Measurements from ENCODE around the gene STYK1. TPM values are rescaled to one million over a fixed set of nuclear protein-coding genes. Genes with fewer than 3 reads are reported as not detected.

Gene STYK1
- total and polyA plus RNA-seq, 10 of the 15 experiments (the other 5 are each of a cell fraction or from before 2014, with no cell fraction given) = 0.62 to 1.2 (median 0.82) TPM; not detected in 1

- RAD21 ChIA-PET (ENCODE audit: unreplicated experiment) = no interaction called here
Observed at GRCh38 chr12:10624605-10625004, 49.2 kb downstream of the STYK1 start.

GRCh38 chr12:10623131-10623530, 50.7 kb downstream of the STYK1 start:
- ChIA-PET CTCF (no interaction called here), POLR2A (no interaction called here), SMC1A (ENCODE audit: uncharacterized antibody, unreplicated experiment) (no interaction called here), RAD21 (ENCODE audit: unreplicated experiment) (no interaction called here)
- Histone ChIP-seq H3K9me3 (replicated peaks; ENCODE audit: control insufficient read depth, insufficient read depth, low read length) (no peaks in the 10 kb centered on the region), H3K4me1 (ENCODE audit: control insufficient read depth, insufficient read depth, low read length) (no peaks in the 10 kb centered on the region), H3K36me3 (ENCODE audit: control insufficient read depth in 2 of 2, insufficient read depth in 2 of 2, low read length in 1 of 2) (no peaks in the 10 kb centered on the region), H4K20me1 (ENCODE audit: control insufficient read depth, insufficient read depth) (no peaks in the 10 kb centered on the region), H3K4me2 (ENCODE audit: control insufficient read depth, insufficient read depth) (no peak overlapping the region), H2AFZ (ENCODE audit: control insufficient read depth, low read depth, low read length) (no peak overlapping the region), H3K9ac (ENCODE audit: control insufficient read depth, insufficient read depth, low read length) (no peak overlapping the region), H3K27ac (ENCODE audit: control insufficient read depth, insufficient read depth) (no peak overlapping the region), H3K27me3 (replicated peaks in 1 of 2; ENCODE audit: control insufficient read depth in 2 of 2, insufficient read depth in 2 of 2, low read length in 1 of 2) (no peaks in the 10 kb centered on the region), H3K4me3 (no peak overlapping the region), H3K79me2 (ENCODE audit: control insufficient read depth, insufficient read depth, low read length) (no peaks in the 10 kb centered on the region)
- intact Hi-C loops (cut with micrococcal nuclease; ENCODE audit: unreplicated experiment) = no loop called here
- DNase-seq (ENCODE audit: low read depth, low spot score) (no peak), ATAC-seq (no peak), FAIRE-seq (no peak)
- no TSS peak for BruUV-seq (replicated peaks)
- in situ Hi-C loops (cut with MboI) = no loop called here
- TF ChIP-seq ZNF622 (IDR thresholded peaks at IDR 0.05) = no peak
- TF ChIP-seq CBX5 (IDR thresholded peaks at IDR 0.05; ENCODE audit: low read depth) = no peak
- TF ChIP-seq FOXM1 (IDR thresholded peaks at IDR 0.05; ENCODE audit: low read depth, low read length) = no peak
- TF ChIP-seq SP1 (IDR thresholded peaks at IDR 0.05; ENCODE audit: low read depth, low read length) = no peak
- TF ChIP-seq MLLT1 (IDR thresholded peaks at IDR 0.05) = no peak
- TF ChIP-seq MYC (IDR thresholded peaks at IDR 0.05; ENCODE audit: insufficient read depth, insufficient read length, insufficient replicate concordance, low read length, severe bottlenecking) = no peak
- TF ChIP-seq USF2 (IDR thresholded peaks at IDR 0.05; ENCODE audit: borderline replicate concordance, low read depth, low read length) = no peak
- no peak for TF ChIP-seq KAT2A (conservative IDR thresholded peaks at IDR 0.05; ENCODE audit: control insufficient read depth, low read depth, low read length)
- no peak for TF ChIP-seq SUZ12 (IDR thresholded peaks at IDR 0.05; ENCODE audit: unreplicated experiment)
- no peak for TF ChIP-seq RELB (IDR thresholded peaks at IDR 0.05; ENCODE audit: low read depth)
- TF ChIP-seq EED (IDR thresholded peaks at IDR 0.05; ENCODE audit: low read depth) = no peak

More at GRCh38 chr12:10624605-10625004, 49.2 kb downstream of the STYK1 start:
- no peak for ATAC-seq
- no peaks in the 10 kb centered on the region for H3K36me3 ChIP-seq (ENCODE audit: control insufficient read depth in 2 of 2, insufficient read depth in 2 of 2, low read length in 1 of 2)
- BruUV-seq (replicated peaks) = no TSS peak
- 32% methylated on average over 3 of the region's 3 CpGs for WGBS (ENCODE audit: insufficient coverage, insufficient replicate concordance, low lambda C conversion rate, missing lambda C conversion rate)
- no peak overlapping the region for H3K4me2 ChIP-seq (ENCODE audit: control insufficient read depth, insufficient read depth)
- no peaks in the 10 kb centered on the region for H3K9me3 ChIP-seq (replicated peaks; ENCODE audit: control insufficient read depth, insufficient read depth, low read length)
- H2AFZ ChIP-seq (ENCODE audit: control insufficient read depth, low read depth, low read length) = no peak overlapping the region
- H3K4me3 ChIP-seq = no peak overlapping the region
- no peak overlapping the region for H3K27ac ChIP-seq (ENCODE audit: control insufficient read depth, insufficient read depth)
- no peak for DNase-seq (ENCODE audit: low read depth, low spot score)
- ChIA-PET POLR2A (no interaction called here), SMC1A (ENCODE audit: uncharacterized antibody, unreplicated experiment) (no interaction called here), CTCF (no interaction called here)
- no peaks in the 10 kb centered on the region for H4K20me1 ChIP-seq (ENCODE audit: control insufficient read depth, insufficient read depth)
- no peaks in the 10 kb centered on the region for H3K4me1 ChIP-seq (ENCODE audit: control insufficient read depth, insufficient read depth, low read length)
- in situ Hi-C loops (cut with MboI) = loop anchor here (25.0 kb wide), 1 partner anchor 87 kb away; no protein-coding TSS in a partner anchor
- no peak for TF ChIP-seq SUZ12 (IDR thresholded peaks at IDR 0.05; ENCODE audit: unreplicated experiment)
- no peak for TF ChIP-seq CHD4 (IDR thresholded peaks at IDR 0.05)
- TF ChIP-seq POU2F2 (IDR thresholded peaks at IDR 0.05; ENCODE audit: borderline replicate concordance, low read depth, low read length) = no peak
- no peak for TF ChIP-seq STAT3 (IDR thresholded peaks at IDR 0.05; ENCODE audit: low read depth, low read length)
- H3K27me3 ChIP-seq (replicated peaks in 1 of 2; ENCODE audit: control insufficient read depth in 2 of 2, insufficient read depth in 2 of 2, low read length in 1 of 2) = no peaks in the 10 kb centered on the region
- no peak for FAIRE-seq
- intact Hi-C loops (cut with micrococcal nuclease; ENCODE audit: unreplicated experiment) = no loop called here
- no peak overlapping the region for H3K9ac ChIP-seq (ENCODE audit: control insufficient read depth, insufficient read depth, low read length)
- H3K79me2 ChIP-seq (ENCODE audit: control insufficient read depth, insufficient read depth, low read length) = no peaks in the 10 kb centered on the region

All from GM12878 (cell line).